Activated CD8-positive, alpha-beta memory T cell treated with anti-CD3 and anti-CD28 coated beads, Interleukin-2, amount 10 ng/mL, durations not matched to agents 7 days and 5 days (primary cell): ENCODE measurements around the gene DNAAF8. TPM values are rescaled to one million over a fixed set of nuclear protein-coding genes. Genes with fewer than 3 reads are reported as not detected.

Experiments
- ATAC-seq: fragments of 150-1000 bp; cut with Tn5 transposase; one replicate; pipeline ENCODE4 v1.10.0; 2021; ENCODE audit warnings: moderate library complexity
- CTCF ChIA-PET: fragments of 350-600 bp; sonication (Branson Sonifier 250); formaldehyde crosslinking; loops from one replicate; lab custom pipeline; 2021; ENCODE audit warnings: antibody characterized with exemption; lab: Charles Lee
- DNase-seq: peaks from one replicate; pipeline ENCODE4 v3.0.0-alpha.2; 2020
- H3K27ac Mint-ChIP-seq: one replicate; pipeline ENCODE4 v1.8.0; 2021; ENCODE audit warnings: mild to moderate bottlenecking, mixed read lengths
- H3K27me3 Mint-ChIP-seq: one replicate; pipeline ENCODE4 v1.8.0; 2021; ENCODE audit warnings: mixed read lengths
- H3K36me3 Mint-ChIP-seq: one replicate; pipeline ENCODE4 v1.8.0; 2021; ENCODE audit warnings: mild to moderate bottlenecking, mixed read lengths
- H3K4me1 Mint-ChIP-seq: one replicate; pipeline ENCODE4 v1.8.0; 2021; ENCODE audit warnings: mixed read lengths
- H3K4me3 Mint-ChIP-seq: one replicate; pipeline ENCODE4 v1.8.0; 2021; ENCODE audit warnings: mild to moderate bottlenecking, moderate library complexity, mixed read lengths
- H3K9me3 Mint-ChIP-seq: one replicate; pipeline ENCODE4 v1.8.0; 2022; ENCODE audit warnings: low read depth, mixed read lengths
- total RNA-seq, 2 experiments: library from RNA; stranded (reverse); gene quantifications; one replicate each; pipeline ENCODE4 v1.2.3, GENCODE V29; 2021

DNAAF8 gene
- total RNA-seq: under 1 TPM in 1 of 2 experiments, not detected in 1; 0.30 TPM

- H3K27ac Mint-ChIP-seq: peak within 1 kb of the TSS; percentile 86
- H3K9me3 Mint-ChIP-seq: no peaks in the 10 kb centered on the region
- ATAC-seq (peak; percentile 85), DNase-seq (peak; percentile 88)
- H3K4me3 Mint-ChIP-seq: peak within 1 kb of the TSS; percentile 85
- peaks cover 3% of the 10 kb centered on the region for H3K36me3 Mint-ChIP-seq
- H3K4me1 Mint-ChIP-seq: peaks cover 22% of the 10 kb centered on the region
- CTCF ChIA-PET: interaction anchor here (0.9 to 2.7 kb wide), 14 partner anchors 14 to 463 kb away, joined by 3 to 10 read pairs (median 3); partner anchors contain the start of genes MGRN1 and UBALD1
- H3K27me3 Mint-ChIP-seq: no peaks in the 10 kb centered on the region
Observed at GRCh38 chr16:4734063-4734729, at the start of gene DNAAF8, which contains the start of gene ANKS3. Gene DNAAF8, plus strand, starts transcription at chr16:4734537. Its CDS starts 1,978 bp downstream, at chr16:4736515. Gene ANKS3, minus strand, starts transcription at chr16:4734271. Its CDS starts 4,122 bp downstream, at chr16:4730149.

DNA sequence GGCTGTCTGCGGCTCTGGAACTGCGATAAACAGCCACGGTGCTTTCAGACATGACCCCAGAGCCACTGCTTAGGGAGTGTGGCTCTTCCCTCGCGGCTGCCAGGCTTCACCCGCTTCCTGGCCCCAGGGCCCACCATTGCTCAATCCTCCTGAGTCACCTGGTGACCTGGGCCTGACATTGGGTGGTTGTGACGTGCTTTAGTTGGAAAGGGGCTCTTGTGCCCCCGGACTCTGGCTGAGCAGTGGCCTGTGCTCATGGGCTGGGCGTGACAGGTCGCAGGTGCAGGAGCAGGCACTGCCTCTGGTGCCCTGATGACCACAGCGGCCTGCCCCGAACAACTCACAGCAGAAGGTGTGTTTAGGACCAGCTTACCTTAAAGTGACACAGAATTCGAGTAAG lies 49.6 kb upstream of the DNAAF8 start:
- no peak overlapping the region for H3K27ac Mint-ChIP-seq
- no peaks in the 10 kb centered on the region for H3K27me3 Mint-ChIP-seq
- H3K36me3 Mint-ChIP-seq: peaks cover 8% of the 10 kb centered on the region
- no peak for ATAC-seq
- CTCF ChIA-PET: interaction anchor here (1.0 kb wide), 1 partner anchor 8 kb away, joined by 3 read pairs; no protein-coding TSS in a partner anchor
- H3K4me3 Mint-ChIP-seq: no peak overlapping the region
- peaks cover 1% of the 10 kb centered on the region for H3K4me1 Mint-ChIP-seq
- DNase-seq: no peak
- H3K9me3 Mint-ChIP-seq: no peaks in the 10 kb centered on the region

GRCh38 chr16:4685292-4685691 lies 49.0 kb upstream of the DNAAF8 start:
- Mint-ChIP-seq H3K27ac (no peak overlapping the region), H3K36me3 (peaks cover 5% of the 10 kb centered on the region), H3K27me3 (no peaks in the 10 kb centered on the region), H3K9me3 (no peaks in the 10 kb centered on the region), H3K4me1 (peaks cover 1% of the 10 kb centered on the region), H3K4me3 (no peak overlapping the region)
- DNase-seq (no peak), ATAC-seq (no peak)
- CTCF ChIA-PET: no interaction called here

DNA sequence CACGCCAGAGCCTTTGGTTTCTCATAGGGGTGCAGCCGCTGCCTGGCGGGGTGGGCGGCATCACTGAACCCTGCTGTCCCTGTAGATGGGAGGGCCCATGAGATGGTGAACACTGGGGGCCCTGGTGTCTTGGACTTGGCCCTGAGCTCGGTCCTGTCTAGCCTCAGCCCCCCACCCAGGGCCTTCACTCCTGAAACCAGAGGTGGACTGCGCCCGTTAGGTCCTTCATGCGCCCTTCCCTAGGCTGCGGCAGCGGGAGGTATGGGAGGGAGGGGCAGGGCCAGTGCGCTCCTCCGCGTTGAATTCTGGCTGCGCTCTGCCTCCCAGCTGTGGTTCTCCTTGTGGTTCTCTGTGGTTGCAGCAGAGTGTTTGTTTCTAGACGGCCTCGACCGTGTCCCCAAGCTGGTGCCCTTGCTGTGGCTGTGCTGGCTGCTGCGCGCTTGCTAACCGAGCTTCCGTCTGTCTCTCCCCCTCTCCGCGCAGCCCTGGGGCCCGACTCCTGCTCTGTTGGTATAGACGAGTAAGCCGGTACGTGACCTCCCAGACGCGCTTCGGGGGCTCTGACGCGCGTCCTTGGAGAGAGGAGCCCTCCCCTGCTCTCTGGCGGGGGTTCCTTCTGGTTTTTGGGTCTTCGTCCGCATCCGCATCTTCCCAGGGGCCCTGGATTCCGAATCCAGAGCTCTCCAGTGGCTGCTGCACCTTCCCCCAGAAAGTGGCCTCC lies 48.4 kb upstream of the DNAAF8 start:
- H3K4me1 Mint-ChIP-seq: peaks cover 1% of the 10 kb centered on the region
- H3K4me3 Mint-ChIP-seq: no peak overlapping the region
- ATAC-seq (no peak), DNase-seq (no peak)
- CTCF ChIA-PET: no interaction called here
- no peaks in the 10 kb centered on the region for H3K27me3 Mint-ChIP-seq
- peaks cover 5% of the 10 kb centered on the region for H3K36me3 Mint-ChIP-seq
- no peaks in the 10 kb centered on the region for H3K9me3 Mint-ChIP-seq
- peak overlapping the region; percentile 54 for H3K27ac Mint-ChIP-seq

DNA sequence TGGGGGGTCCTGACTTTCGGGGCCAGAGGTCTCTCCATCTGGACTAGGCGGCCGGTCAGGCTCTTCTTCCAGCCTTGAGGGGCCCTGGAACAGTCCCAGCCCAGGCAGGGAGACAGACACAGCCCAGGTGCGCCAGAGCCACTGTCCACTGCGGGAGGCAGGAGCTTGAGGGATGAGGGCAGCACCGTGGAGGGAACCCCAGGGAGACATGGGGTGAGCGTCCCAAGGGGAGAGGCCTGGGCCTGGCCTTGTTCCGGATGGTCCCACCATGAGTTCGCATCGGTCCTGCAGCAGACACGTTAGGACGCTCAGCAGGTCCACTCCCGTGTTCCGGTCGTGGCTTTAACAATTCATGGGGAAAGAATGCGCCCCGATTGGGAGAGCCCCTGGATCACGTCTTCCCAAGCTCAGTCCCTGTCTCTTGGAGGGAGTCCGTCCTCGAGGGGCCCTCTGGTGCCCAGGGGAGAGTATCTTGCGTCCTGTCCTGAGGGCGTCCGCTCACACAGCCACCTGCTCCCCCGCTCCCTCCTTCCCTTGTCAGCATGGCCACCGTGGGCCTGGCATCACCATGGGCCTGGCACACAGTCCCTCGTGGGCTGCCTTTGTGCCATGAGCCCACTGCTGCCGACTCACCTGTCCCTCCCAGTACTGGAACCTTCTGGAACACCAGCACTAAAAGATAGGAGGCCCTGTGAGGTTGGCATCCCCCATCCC lies 47.7 kb upstream of the DNAAF8 start:
- H3K4me3 Mint-ChIP-seq: no peak overlapping the region
- ATAC-seq (no peak), DNase-seq (no peak)
- no peaks in the 10 kb centered on the region for H3K27me3 Mint-ChIP-seq
- no peak overlapping the region for H3K27ac Mint-ChIP-seq
- H3K36me3 Mint-ChIP-seq: peaks cover 5% of the 10 kb centered on the region
- CTCF ChIA-PET: no interaction called here
- peaks cover 1% of the 10 kb centered on the region for H3K4me1 Mint-ChIP-seq
- H3K9me3 Mint-ChIP-seq: no peaks in the 10 kb centered on the region

DNA sequence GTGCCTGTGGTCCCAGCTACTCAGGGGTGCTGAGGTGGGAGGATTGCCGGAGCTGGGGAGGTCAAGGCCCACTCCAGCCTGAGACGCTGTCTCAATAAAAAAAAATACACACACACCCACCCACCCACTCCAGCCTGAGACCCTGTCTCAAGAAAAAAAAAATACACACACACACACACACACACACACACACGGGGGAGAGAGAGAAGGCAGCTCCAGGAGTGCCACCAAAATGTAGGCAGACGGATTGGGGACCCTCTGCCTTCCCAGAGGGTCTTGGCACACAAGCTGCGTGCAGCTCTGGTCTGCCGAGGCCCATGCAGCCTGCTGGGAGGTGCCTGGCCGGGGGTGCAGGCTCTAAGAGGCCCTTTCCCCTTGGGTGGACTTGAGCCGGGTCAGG lies 46.9 kb upstream of the DNAAF8 start:
- Mint-ChIP-seq H3K27ac (no peak overlapping the region), H3K27me3 (no peaks in the 10 kb centered on the region), H3K9me3 (no peaks in the 10 kb centered on the region), H3K4me1 (peaks cover 4% of the 10 kb centered on the region), H3K4me3 (no peak overlapping the region), H3K36me3 (peaks cover 5% of the 10 kb centered on the region)
- ATAC-seq: no peak
- CTCF ChIA-PET: no interaction called here
- no peak for DNase-seq

DNA sequence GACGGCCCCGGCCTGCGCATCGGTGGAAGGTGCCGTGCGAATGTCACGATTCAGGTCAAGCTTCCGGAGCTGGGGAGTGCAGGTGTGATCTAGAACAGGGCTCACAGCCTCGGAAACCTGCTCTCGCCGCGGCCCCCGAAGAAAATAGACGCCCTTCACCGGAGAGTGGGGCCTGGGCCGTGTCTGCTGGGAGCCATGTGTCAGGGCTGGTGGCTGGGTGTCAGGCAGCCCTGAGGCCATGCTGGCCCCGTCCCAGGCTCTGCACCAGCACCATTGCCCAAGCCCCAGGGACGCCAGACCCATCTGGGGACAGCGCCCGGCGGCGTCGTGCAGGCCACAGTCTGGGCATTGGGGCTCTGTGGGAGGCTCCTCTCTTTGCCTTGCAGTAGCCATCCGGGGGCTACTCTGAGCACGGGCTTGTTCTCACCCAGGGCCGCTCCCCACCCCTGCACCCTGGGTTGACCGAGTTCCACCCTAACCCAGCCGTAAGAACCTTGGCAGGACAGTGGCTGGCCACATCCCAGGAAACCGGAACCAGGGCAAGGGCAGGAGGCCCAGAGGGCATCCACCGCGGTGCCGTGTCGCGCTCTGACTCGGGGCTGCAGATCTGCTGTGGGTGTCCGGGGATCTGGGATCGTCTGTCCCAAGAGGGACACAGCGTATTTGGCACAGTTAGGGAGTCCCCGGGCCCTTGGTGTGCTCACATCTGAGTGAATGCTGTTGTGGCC lies 46.2 kb upstream of the DNAAF8 start:
- CTCF ChIA-PET: no interaction called here
- no peak for DNase-seq
- H3K36me3 Mint-ChIP-seq: peaks cover 5% of the 10 kb centered on the region
- H3K27ac Mint-ChIP-seq: no peak overlapping the region
- ATAC-seq: no peak
- H3K4me1 Mint-ChIP-seq: peaks cover 8% of the 10 kb centered on the region
- no peaks in the 10 kb centered on the region for H3K27me3 Mint-ChIP-seq
- no peak overlapping the region for H3K4me3 Mint-ChIP-seq
- H3K9me3 Mint-ChIP-seq: no peaks in the 10 kb centered on the region

- Mint-ChIP-seq H3K27me3 (no peaks in the 10 kb centered on the region), H3K36me3 (peaks cover 5% of the 10 kb centered on the region), H3K4me1 (peaks cover 10% of the 10 kb centered on the region), H3K4me3 (no peak overlapping the region), H3K9me3 (no peaks in the 10 kb centered on the region), H3K27ac (no peak overlapping the region)
- CTCF ChIA-PET: no interaction called here
- ATAC-seq (no peak), DNase-seq (no peak)
Observed at GRCh38 chr16:4688674-4689045, 45.7 kb upstream of the DNAAF8 start.

DNA sequence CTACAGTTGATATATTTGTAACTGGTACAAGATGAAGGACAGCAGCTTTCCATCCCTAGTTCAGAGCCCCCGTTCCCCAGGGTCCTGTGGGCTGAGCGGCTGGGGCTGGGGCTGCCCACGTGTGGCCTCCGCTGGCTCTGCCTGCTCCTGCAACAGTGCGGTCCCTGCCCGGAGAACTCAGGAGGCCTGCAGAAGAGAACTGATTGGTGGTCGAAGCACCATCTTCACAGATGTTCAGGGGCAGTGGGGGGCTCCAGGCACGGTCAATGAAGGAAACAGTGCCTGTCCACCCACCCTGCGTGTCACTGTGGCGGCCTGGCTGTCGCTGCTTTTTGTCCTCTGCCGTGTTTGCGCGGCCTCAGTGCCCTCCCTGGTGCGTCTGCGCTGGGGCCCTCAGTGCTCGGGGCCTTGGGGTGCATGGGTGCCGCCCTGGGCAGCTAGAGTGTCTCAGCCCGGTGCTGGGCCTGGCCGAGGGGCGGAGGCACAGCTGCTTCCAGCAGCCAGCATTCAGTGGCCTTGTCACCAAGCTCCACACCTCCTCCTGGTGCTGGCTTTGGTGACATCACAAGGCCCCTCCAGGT lies 45.2 kb upstream of the DNAAF8 start:
- Mint-ChIP-seq H3K36me3 (peaks cover 5% of the 10 kb centered on the region), H3K9me3 (no peaks in the 10 kb centered on the region), H3K4me1 (peaks cover 10% of the 10 kb centered on the region), H3K27me3 (no peaks in the 10 kb centered on the region), H3K4me3 (no peak overlapping the region), H3K27ac (no peak overlapping the region)
- CTCF ChIA-PET: no interaction called here
- no peak for ATAC-seq
- DNase-seq: no peak

GRCh38 chr16:4689864-4690704 lies 44.3 kb upstream of the DNAAF8 start:
- no peak overlapping the region for H3K4me3 Mint-ChIP-seq
- peaks cover 5% of the 10 kb centered on the region for H3K36me3 Mint-ChIP-seq
- no peaks in the 10 kb centered on the region for H3K27me3 Mint-ChIP-seq
- ATAC-seq (no peak), DNase-seq (no peak)
- CTCF ChIA-PET: no interaction called here
- no peaks in the 10 kb centered on the region for H3K9me3 Mint-ChIP-seq
- peaks cover 12% of the 10 kb centered on the region for H3K4me1 Mint-ChIP-seq
- no peak overlapping the region for H3K27ac Mint-ChIP-seq

DNA sequence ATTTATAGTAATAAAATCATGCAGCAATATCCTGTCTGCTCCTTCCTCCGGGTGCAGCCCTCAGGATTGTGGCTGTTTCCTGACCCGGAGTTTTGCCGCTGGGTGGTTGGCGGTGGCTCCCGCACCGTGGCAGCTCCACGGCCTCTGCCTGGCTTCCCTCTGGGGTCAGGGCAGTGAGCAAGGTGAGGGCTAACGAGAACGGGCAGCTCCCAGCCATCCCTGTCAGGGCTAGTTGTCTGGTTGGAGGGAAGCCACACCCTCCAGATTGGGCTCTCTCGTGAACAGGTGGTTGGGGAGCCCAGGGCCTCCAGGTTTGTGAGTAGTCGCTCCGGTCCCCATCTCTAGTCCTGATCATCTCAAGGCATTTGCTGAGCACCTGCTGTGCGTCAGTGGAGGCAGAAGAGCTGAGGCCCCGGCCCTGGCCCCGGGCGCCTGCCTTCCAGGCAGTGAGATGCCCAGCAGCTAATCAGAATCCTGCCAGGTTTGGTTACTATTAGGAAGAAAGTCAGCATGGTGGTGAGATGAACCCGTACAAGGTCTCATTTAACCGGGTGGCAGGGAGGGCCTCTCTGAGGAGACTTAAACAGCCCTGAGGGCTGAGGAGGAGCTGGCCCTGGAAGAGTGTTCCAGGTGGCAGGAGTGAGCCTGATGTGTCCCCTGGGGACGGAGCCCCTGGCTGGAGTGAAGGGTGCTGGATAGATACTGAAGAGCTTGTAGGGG lies 43.2 kb upstream of the DNAAF8 start:
- Mint-ChIP-seq H3K27me3 (no peaks in the 10 kb centered on the region), H3K4me1 (peaks cover 17% of the 10 kb centered on the region), H3K4me3 (no peak overlapping the region), H3K36me3 (peaks cover 10% of the 10 kb centered on the region), H3K27ac (peak overlapping the region; percentile 54), H3K9me3 (no peaks in the 10 kb centered on the region)
- no peak for DNase-seq
- no peak for ATAC-seq
- CTCF ChIA-PET: interaction anchor here (1.7 to 3.7 kb wide), 2 partner anchors 41 to 67 kb away, joined by 7 to 12 read pairs; partner anchors contain the start of gene MGRN1
